ENCODE measurements around the gene GGA1.

GRCh38 chr22:37604875-37605274 lies 3.8 kb upstream of the GGA1 start:
- TF ChIP-seq CTCF (IDR thresholded peaks at IDR 0.05) (no peak), POLR2AphosphoS5 (IDR thresholded peaks at IDR 0.05) (no peak)
